Measurements from ENCODE around the gene EXTL2.
"Not testable (repeated sequence)": the region's sequence is repeated elsewhere in the genome, so short reads cannot be mapped to it uniquely, and the experiment has no call there.

EXTL2 gene

GRCh38 chr1:100893718-100894117 lies 924 bp downstream of the EXTL2 start:
- DNase-seq (ENCODE audit: low spot score), result no peak
- in situ Hi-C loops (cut with MboI; ENCODE audit: low sequenced_read_pairs, unreplicated experiment), result loop anchor here (25.0 kb wide), 1 partner anchor 856 kb away; a partner anchor contains a TSS
- no peak for TF ChIP-seq CTCF (IDR thresholded peaks at IDR 0.05; ENCODE audit: borderline replicate concordance, control extremely low read depth, extremely low read depth, insufficient read depth, missing control alignments)

GRCh38 chr1:100892554-100892953 lies 2.1 kb downstream of the EXTL2 start:
- TF ChIP-seq CTCF (IDR thresholded peaks at IDR 0.05; ENCODE audit: borderline replicate concordance, control extremely low read depth, extremely low read depth, insufficient read depth, missing control alignments), result no peak
- in situ Hi-C loops (cut with MboI; ENCODE audit: low sequenced_read_pairs, unreplicated experiment), result loop anchor here (25.0 kb wide), 1 partner anchor 855 kb away; a partner anchor contains a TSS

GRCh38 chr1:100891380-100891779 lies 3.3 kb downstream of the EXTL2 start:
- TF ChIP-seq CTCF (IDR thresholded peaks at IDR 0.05; ENCODE audit: borderline replicate concordance, control extremely low read depth, extremely low read depth, insufficient read depth, missing control alignments), result no peak
- DNase-seq (ENCODE audit: low spot score), result no peak
- in situ Hi-C loops (cut with MboI; ENCODE audit: low sequenced_read_pairs, unreplicated experiment), result loop anchor here (25.0 kb wide), 1 partner anchor 854 kb away; a partner anchor contains a TSS

More at GRCh38 chr1:100892554-100892953, 2.1 kb downstream of the EXTL2 start:
- no peak for DNase-seq (ENCODE audit: low spot score)

- in situ Hi-C loops (cut with MboI; ENCODE audit: low sequenced_read_pairs, unreplicated experiment), result loop anchor here (25.0 kb wide), 1 partner anchor 853 kb away; a partner anchor contains a TSS
- DNase-seq (ENCODE audit: low spot score), result not testable (repeated sequence)
Observed at GRCh38 chr1:100889869-100890482, 4.7 kb downstream of the EXTL2 start.

GRCh38 chr1:100889007-100889406 lies 5.6 kb downstream of the EXTL2 start:
- in situ Hi-C loops (cut with MboI; ENCODE audit: low sequenced_read_pairs, unreplicated experiment), result loop anchor here (25.0 kb wide), 1 partner anchor 852 kb away; a partner anchor contains a TSS
- not testable (repeated sequence) for DNase-seq (ENCODE audit: low spot score)

GRCh38 chr1:100883963-100884362 lies 10.7 kb downstream of the EXTL2 start:
- in situ Hi-C loops (cut with MboI; ENCODE audit: low sequenced_read_pairs, unreplicated experiment), result loop anchor here (25.0 kb wide), 1 partner anchor 847 kb away; a partner anchor contains a TSS
- DNase-seq (ENCODE audit: low spot score), result no peak

GRCh38 chr1:100882698-100883097 lies 11.9 kb downstream of the EXTL2 start:
- no peak for TF ChIP-seq CTCF (IDR thresholded peaks at IDR 0.05; ENCODE audit: borderline replicate concordance, control extremely low read depth, extremely low read depth, insufficient read depth, missing control alignments)
- DNase-seq (ENCODE audit: low spot score), result no peak
- in situ Hi-C loops (cut with MboI; ENCODE audit: low sequenced_read_pairs, unreplicated experiment), result loop anchor here (25.0 kb wide), 1 partner anchor 845 kb away; a partner anchor contains a TSS

More at GRCh38 chr1:100883963-100884362, 10.7 kb downstream of the EXTL2 start:
- TF ChIP-seq CTCF (IDR thresholded peaks at IDR 0.05; ENCODE audit: borderline replicate concordance, control extremely low read depth, extremely low read depth, insufficient read depth, missing control alignments), result no peak
